Sciatic nerve (tissue), 2 donors: ENCODE results near the gene BCL6B. TPM values are rescaled to one million over a fixed set of nuclear protein-coding genes. Genes with fewer than 3 reads are reported as not detected.
A peak's percentile ranks its signal among the peaks of the same experiment; 100 is the strongest.

Experiments used
- ATAC-seq: fragments of 200-7000 bp; cut with Tn5 transposase; one replicate; pipeline ENCODE4 v1.9.1; 2020; ENCODE audit warnings: mild to moderate bottlenecking, moderate library complexity
- DNase-seq: peaks from one replicate; pipeline ENCODE4 v3.0.0-alpha.2; 2020; ENCODE audit warnings: low spot score
- intact Hi-C: fragments of 100-400 bp; cut with DNase I; formaldehyde crosslinking; loops from one replicate; pipeline ENCODE4 v1.14.2; 2022
- total RNA-seq: library from RNA; stranded (reverse); fragmentation: NEBNext Ultra II Directional; extraction: Animal tissue kit (Norgen Biotek cat#: 25700); gene quantifications from one replicate; pipeline ENCODE4 v1.2.1, GENCODE V29; 2021
- donor health status: DM: no; HTN: no; CAD: no.
- donor health status: DM: no; HTN: no; CAD: no.

BCL6B gene
- total RNA-seq, 1 donor from 2014 or later = 24.5 TPM

GRCh38 chr17:7021993-7022778, 664 bp upstream of the BCL6B start:
- intact Hi-C loops = loop anchor here (5.0 kb wide), 1 partner anchor 110 kb away; no protein-coding TSS in a partner anchor
- ATAC-seq (peak; percentile 63), DNase-seq (peak; percentile 85)

- DNase-seq = peak; percentile 91
Measured at GRCh38 chr17:7023576-7024401, 939 bp downstream of the BCL6B start.

GRCh38 chr17:7024402-7024785, 1.5 kb downstream of the BCL6B start:
- intact Hi-C loops = loop anchor here (5.0 kb wide), 1 partner anchor 112 kb away; no protein-coding TSS in a partner anchor
- ATAC-seq = no peak
- no peak for DNase-seq

More at GRCh38 chr17:7023576-7024401, 939 bp downstream of the BCL6B start:
- intact Hi-C loops = loop anchor here (5.0 kb wide), 1 partner anchor 111 kb away; no protein-coding TSS in a partner anchor
- ATAC-seq = peak; percentile 79

GRCh38 chr17:7025245-7025644, 2.4 kb downstream of the BCL6B start:
- ATAC-seq (no peak), DNase-seq (no peak)
- intact Hi-C loops = no loop called here

DNA sequence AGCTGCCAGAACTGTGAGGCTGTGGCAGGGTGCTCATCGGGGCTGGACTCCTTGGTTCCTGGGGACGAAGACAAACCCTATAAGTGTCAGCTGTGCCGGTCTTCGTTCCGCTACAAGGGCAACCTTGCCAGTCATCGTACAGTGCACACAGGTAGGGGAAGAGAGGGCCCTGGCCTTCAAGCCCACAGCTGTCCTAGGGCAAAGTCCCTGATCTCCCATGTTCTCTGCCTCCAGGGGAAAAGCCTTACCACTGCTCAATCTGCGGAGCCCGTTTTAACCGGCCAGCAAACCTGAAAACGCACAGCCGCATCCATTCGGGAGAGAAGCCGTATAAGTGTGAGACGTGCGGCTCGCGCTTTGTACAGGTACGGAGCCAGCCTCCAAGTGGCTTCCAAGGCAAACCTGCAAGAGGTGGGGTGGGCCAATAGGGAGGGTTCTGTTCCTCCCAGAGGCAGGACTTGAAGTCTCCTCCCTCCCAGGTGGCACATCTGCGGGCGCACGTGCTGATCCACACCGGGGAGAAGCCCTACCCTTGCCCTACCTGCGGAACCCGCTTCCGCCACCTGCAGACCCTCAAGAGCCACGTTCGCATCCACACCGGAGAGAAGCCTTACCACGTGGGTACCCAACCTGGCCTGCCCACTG, 3.7 kb downstream of the BCL6B start:
- ATAC-seq (no peak), DNase-seq (no peak)
- intact Hi-C loops = no loop called here

- intact Hi-C loops = no loop called here
- DNase-seq (no peak), ATAC-seq (no peak)
Measured at GRCh38 chr17:7027335-7027734, 4.5 kb downstream of the BCL6B start.

DNA sequence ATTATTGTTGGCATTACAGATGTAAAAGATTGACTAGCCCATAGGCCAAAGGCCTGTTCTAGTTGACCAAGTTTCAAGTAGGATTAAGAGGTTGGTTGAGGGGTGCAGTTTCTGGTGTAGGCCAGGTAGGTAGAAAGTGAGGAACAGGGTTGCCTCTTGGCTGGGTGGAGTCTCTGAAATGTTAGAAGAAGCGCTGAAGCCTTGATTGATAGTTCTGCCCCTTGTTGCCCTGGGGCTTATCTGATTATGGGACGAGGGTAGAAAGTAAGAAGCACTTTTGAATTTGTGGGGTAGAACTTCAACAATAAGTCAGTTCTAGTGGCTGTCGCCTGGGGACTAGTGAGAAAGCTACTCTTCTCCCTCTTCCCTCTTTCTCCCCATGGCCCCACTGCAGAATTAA, 6.2 kb downstream of the BCL6B start:
- DNase-seq (no peak), ATAC-seq (no peak)
- intact Hi-C loops = no loop called here

- DNase-seq = no peak
- no peak for ATAC-seq
- intact Hi-C loops = no loop called here
Measured at GRCh38 chr17:7029659-7030058, 6.8 kb downstream of the BCL6B start.

- intact Hi-C loops = no loop called here
- ATAC-seq (peak; percentile 10), DNase-seq (no peak)
Measured at GRCh38 chr17:7034955-7035590, 12.2 kb downstream of the BCL6B start.

- ATAC-seq = peak; percentile 97
- intact Hi-C loops = no loop called here
- peak; percentile 90 for DNase-seq
Measured at GRCh38 chr17:7035591-7036368, 12.9 kb downstream of the BCL6B start, which contains the start of gene SLC16A13. TSS of gene SLC16A13 (plus strand) at chr17:7036015. CDS start at chr17:7036383, 368 bp downstream.

DNA sequence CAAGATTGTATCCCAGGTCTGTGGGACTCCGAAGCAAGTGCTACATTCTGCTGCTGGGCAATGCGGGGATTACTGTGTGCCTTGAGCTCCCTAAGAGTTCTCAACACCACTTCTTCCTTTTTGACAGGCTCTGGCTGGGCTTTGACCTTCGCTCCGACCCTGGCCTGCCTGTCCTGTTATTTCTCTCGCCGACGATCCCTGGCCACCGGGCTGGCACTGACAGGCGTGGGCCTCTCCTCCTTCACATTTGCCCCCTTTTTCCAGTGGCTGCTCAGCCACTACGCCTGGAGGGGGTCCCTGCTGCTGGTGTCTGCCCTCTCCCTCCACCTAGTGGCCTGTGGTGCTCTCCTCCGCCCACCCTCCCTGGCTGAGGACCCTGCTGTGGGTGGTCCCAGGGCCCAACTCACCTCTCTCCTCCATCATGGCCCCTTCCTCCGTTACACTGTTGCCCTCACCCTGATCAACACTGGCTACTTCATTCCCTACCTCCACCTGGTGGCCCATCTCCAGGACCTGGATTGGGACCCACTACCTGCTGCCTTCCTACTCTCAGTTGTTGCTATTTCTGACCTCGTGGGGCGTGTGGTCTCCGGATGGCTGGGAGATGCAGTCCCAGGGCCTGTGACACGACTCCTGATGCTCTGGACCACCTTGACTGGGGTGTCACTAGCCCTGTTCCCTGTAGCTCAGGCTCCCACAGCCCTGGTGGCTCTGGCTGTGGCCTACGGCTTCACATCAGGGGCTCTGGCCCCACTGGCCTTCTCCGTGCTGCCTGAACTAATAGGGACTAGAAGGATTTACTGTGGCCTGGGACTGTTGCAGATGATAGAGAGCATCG, 15.4 kb downstream of the BCL6B start:
- intact Hi-C loops = no loop called here
- DNase-seq (no peak), ATAC-seq (no peak)

DNA sequence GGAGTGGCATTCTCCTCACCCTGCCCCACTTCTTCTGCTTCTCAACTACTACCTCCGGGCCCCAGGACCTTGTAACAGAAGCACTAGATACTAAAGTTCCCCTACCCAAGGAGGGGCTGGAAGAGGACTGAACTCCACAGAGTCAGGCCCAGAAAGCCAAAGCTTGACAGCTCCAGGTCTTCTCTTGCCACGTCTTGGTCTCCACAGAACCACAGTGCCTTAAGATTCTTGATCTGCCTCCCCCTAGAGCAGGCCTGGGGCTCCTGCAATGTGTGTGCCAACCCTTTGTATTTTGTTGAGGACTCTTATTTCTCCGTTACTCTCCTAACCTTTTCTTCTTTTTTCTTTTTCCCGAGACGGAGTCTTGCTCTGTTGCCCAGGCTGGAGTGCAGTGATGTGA, 17.0 kb downstream of the BCL6B start:
- no peak for DNase-seq
- intact Hi-C loops = no loop called here
- no peak for ATAC-seq

GRCh38 chr17:7041607-7042500, 19.0 kb downstream of the BCL6B start:
- ATAC-seq (peak; percentile 25), DNase-seq (no peak)
- intact Hi-C loops = no loop called here

GRCh38 chr17:7042501-7043181, 19.8 kb downstream of the BCL6B start:
- DNase-seq (no peak), ATAC-seq (peak; percentile 23)
- intact Hi-C loops = no loop called here

- ATAC-seq (peak; percentile 43), DNase-seq (no peak)
- intact Hi-C loops = no loop called here
Measured at GRCh38 chr17:7043182-7043496, 20.3 kb downstream of the BCL6B start.
